GM18505 (cell line): ENCODE results near the gene SCO2.

Source experiments
- ATAC-seq: cut with Tn5 transposase; IDR thresholded peaks from one replicate; pipeline ENCODE4 v1.9.1; 2021; ENCODE audit not compliant: unreplicated experiment
- POLR2A ChIP-seq: IDR thresholded peaks from 4 replicates; pipeline ENCODE4 v1.6.1; 2011; ENCODE audit warnings: borderline replicate concordance; ENCODE audit not compliant: insufficient read depth, insufficient read length; ENCODE audit errors: extremely low read depth

SCO2 gene

GRCh38 chr22:50483556-50483955 lies 41.8 kb downstream of the SCO2 start:
- ATAC-seq: no peak
- TF ChIP-seq POLR2A: no peak

GRCh38 chr22:50483106-50483505 lies 42.3 kb downstream of the SCO2 start:
- no peak for ATAC-seq
- TF ChIP-seq POLR2A: no peak

GRCh38 chr22:50482107-50483074 lies 43.0 kb downstream of the SCO2 start:
- ATAC-seq: no peak
- TF ChIP-seq POLR2A: no peak

- TF ChIP-seq POLR2A: no peak
- ATAC-seq: no peak
Observed at GRCh38 chr22:50481440-50482106, 43.8 kb downstream of the SCO2 start, which contains the start of gene ADM2. Gene ADM2, plus strand, starts transcription at chr22:50481543. Its CDS starts 305 bp downstream, at chr22:50481848.

- no peak for ATAC-seq
- TF ChIP-seq POLR2A: no peak
Observed at GRCh38 chr22:50481045-50481439, 44.4 kb downstream of the SCO2 start.

GRCh38 chr22:50479721-50480120 lies 45.7 kb downstream of the SCO2 start:
- TF ChIP-seq POLR2A: no peak
- ATAC-seq: no peak

- ATAC-seq: no peak
Observed at GRCh38 chr22:50477923-50478322, 47.5 kb downstream of the SCO2 start.

GRCh38 chr22:50476868-50477267 lies 48.5 kb downstream of the SCO2 start:
- no peak for ATAC-seq
- no peak for TF ChIP-seq POLR2A

More at GRCh38 chr22:50477923-50478322, 47.5 kb downstream of the SCO2 start:
- no peak for TF ChIP-seq POLR2A

GRCh38 chr22:50475652-50476002 lies 49.8 kb downstream of the SCO2 start:
- ATAC-seq: no peak
- TF ChIP-seq POLR2A: no peak

- TF ChIP-seq POLR2A: peak; percentile 66
- ATAC-seq: peak; percentile 63
Observed at GRCh38 chr22:50474710-50475651, 50.4 kb downstream of the SCO2 start, which contains the start of gene SBF1. Gene SBF1, minus strand, starts transcription at chr22:50475035. Its CDS starts 195 bp downstream, at chr22:50474840.

GRCh38 chr22:50473855-50474671 lies 51.3 kb downstream of the SCO2 start:
- no peak for TF ChIP-seq POLR2A
- peak; percentile 3 for ATAC-seq
